Endothelial cell (in vitro differentiated cells): Measurements from ENCODE around the gene MACROD2. TPM values are rescaled to one million over a fixed set of nuclear protein-coding genes. Genes with fewer than 3 reads are reported as not detected.

Source experiments
- DNase-seq: peaks from one replicate; pipeline ENCODE4 v3.0.0; 2021; ENCODE audit warnings: low spot score
- H3K27ac Mint-ChIP-seq: one replicate; pipeline ENCODE4 v1.8.0; 2021; ENCODE audit warnings: mixed read lengths, inconsistent platforms; ENCODE audit not compliant: unreplicated experiment
- H3K27me3 Mint-ChIP-seq: one replicate; pipeline ENCODE4 v1.8.0; 2021; ENCODE audit warnings: mild to moderate bottlenecking, moderate library complexity, mixed read lengths, inconsistent platforms; ENCODE audit not compliant: unreplicated experiment
- H3K36me3 Mint-ChIP-seq: one replicate; pipeline ENCODE4 v1.8.0; 2021; ENCODE audit warnings: mild to moderate bottlenecking, low read depth, mixed read lengths, inconsistent platforms; ENCODE audit not compliant: unreplicated experiment
- H3K4me1 Mint-ChIP-seq: one replicate; pipeline ENCODE4 v1.8.0; 2021; ENCODE audit warnings: mild to moderate bottlenecking, mixed read lengths, inconsistent platforms; ENCODE audit not compliant: unreplicated experiment
- H3K4me3 Mint-ChIP-seq: one replicate; pipeline ENCODE4 v1.8.0; 2021; ENCODE audit warnings: mild to moderate bottlenecking, mixed read lengths, inconsistent platforms; ENCODE audit not compliant: unreplicated experiment
- H3K9me3 Mint-ChIP-seq: one replicate; pipeline ENCODE4 v1.8.0; 2021; ENCODE audit warnings: mixed read lengths, inconsistent platforms; ENCODE audit not compliant: unreplicated experiment
- total RNA-seq: library from RNA; stranded (reverse); fragmentation: NEBNext Ultra II Directional; extraction: Animal tissue kit (Norgen Biotek cat#: 25700); gene quantifications from one replicate; pipeline ENCODE4 v1.2.1, GENCODE V29; 2021; ENCODE audit not compliant: unreplicated experiment
- TF ChIP-seq, protein P1 (sequence below): fragments of 200-600 bp; sonication (generic); IDR thresholded peaks from one replicate; pipeline ENCODE4 v1.5.0; 2021; ENCODE audit warnings: antibody characterized with exemption; ENCODE audit not compliant: unreplicated experiment

MACROD2 gene
- total RNA-seq, 1 donor from 2014 or later, result 6.4 TPM

DNA sequence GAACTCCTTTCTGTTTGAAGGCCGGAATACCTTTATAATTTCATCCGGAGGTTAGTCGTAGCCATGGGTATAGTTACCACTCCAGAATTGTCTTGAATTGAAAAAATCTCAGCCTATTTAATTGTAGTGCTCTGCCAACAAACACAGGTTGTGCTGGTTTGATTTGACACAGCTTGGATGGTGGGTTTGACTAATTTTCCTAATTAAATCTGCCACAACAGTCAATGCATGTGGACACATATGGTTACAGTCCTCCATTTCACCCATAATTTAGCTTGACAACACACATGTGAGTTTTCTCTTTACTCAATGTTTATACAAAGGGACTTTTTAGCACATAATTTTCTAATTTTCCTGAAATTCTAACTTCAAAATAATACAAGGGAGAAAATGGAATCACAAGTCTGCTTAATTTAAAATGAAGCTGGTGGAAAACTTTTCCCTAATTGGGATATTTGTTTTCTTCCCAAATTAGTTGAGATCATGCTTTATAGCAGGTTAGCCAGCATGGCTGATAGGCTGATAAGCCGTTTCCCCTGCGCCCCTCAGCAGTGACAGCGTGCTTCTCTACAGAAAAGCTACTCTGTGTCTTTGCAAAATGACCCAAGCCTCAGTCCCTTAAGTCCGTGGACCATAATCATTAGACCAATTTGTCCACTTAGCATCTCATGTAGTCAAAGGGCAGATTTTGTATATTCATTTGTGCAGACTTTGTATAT, 805.5 kb downstream of the MACROD2 start:
- Mint-ChIP-seq H3K27ac (no peak overlapping the region), H3K36me3 (no peaks in the 10 kb centered on the region), H3K4me1 (no peaks in the 10 kb centered on the region), H3K27me3 (no peaks in the 10 kb centered on the region), H3K4me3 (no peak overlapping the region), H3K9me3 (no peaks in the 10 kb centered on the region)
- TF ChIP-seq, protein P1, sequence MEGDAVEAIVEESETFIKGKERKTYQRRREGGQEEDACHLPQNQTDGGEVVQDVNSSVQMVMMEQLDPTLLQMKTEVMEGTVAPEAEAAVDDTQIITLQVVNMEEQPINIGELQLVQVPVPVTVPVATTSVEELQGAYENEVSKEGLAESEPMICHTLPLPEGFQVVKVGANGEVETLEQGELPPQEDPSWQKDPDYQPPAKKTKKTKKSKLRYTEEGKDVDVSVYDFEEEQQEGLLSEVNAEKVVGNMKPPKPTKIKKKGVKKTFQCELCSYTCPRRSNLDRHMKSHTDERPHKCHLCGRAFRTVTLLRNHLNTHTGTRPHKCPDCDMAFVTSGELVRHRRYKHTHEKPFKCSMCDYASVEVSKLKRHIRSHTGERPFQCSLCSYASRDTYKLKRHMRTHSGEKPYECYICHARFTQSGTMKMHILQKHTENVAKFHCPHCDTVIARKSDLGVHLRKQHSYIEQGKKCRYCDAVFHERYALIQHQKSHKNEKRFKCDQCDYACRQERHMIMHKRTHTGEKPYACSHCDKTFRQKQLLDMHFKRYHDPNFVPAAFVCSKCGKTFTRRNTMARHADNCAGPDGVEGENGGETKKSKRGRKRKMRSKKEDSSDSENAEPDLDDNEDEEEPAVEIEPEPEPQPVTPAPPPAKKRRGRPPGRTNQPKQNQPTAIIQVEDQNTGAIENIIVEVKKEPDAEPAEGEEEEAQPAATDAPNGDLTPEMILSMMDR, result no peak
- no peak for DNase-seq

DNA sequence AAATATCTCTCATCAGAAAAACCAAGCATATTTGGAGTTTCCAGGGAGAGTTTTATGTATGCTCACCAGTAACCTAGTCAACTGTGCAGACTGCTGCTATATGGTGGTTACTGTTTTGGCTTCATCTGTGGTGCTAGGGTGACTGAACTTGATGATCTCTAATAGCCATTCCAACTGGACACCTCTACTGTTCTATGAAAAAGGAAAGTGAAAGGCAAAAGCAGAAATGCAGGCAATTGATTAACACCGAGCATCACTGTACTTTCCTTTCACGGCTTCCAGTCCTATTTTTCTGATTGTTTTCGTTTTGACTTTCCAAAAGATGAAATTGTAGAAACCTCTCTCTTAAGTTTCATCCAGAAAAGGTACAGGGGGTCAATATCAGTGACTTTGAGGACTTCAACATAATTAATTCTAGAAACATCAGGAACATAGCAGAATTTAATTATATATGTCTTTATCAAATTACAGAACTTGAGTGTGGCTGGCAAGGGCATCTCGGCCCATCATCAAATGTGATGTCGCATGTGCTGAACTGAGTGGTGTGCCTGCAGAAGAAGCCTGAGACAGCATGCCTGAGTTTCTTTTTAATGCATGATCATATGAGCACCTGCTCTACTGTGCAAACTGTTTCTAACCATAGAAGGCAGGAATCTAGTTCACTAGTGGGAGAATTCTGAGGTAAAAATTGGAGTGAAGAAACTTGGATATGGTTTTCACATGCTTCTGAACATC, 806.4 kb downstream of the MACROD2 start:
- no peaks in the 10 kb centered on the region for H3K36me3 Mint-ChIP-seq
- H3K4me1 Mint-ChIP-seq, result no peaks in the 10 kb centered on the region
- H3K4me3 Mint-ChIP-seq, result no peak overlapping the region
- DNase-seq, result no peak
- TF ChIP-seq, protein P1, result no peak
- H3K9me3 Mint-ChIP-seq, result no peaks in the 10 kb centered on the region
- H3K27me3 Mint-ChIP-seq, result no peaks in the 10 kb centered on the region
- no peak overlapping the region for H3K27ac Mint-ChIP-seq

DNA sequence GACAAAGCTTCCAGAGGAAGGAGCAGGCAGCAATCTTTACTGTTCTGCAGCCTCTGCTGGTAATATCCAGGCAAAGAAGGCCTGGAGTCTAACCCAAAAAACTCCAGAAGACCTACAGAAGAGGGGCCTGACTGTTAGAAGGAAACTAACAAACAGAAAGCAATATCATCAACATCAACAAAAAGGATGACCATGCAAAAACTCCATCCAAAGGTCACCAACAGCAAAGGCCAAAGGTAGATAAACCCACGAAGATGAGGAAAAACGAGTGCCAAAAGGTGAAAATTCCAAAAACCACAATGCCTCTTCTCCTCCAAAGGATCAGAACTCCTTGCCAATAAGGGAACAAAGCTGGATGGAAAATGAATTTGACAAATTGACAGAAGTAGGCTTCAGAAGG, 811.9 kb downstream of the MACROD2 start:
- peaks cover 4% of the 10 kb centered on the region for H3K9me3 Mint-ChIP-seq
- peaks cover 2% of the 10 kb centered on the region for H3K27me3 Mint-ChIP-seq
- H3K36me3 Mint-ChIP-seq, result no peaks in the 10 kb centered on the region
- no peak overlapping the region for H3K27ac Mint-ChIP-seq
- no peaks in the 10 kb centered on the region for H3K4me1 Mint-ChIP-seq
- TF ChIP-seq, protein P1, result no peak
- no peak overlapping the region for H3K4me3 Mint-ChIP-seq
- no peak for DNase-seq

DNA sequence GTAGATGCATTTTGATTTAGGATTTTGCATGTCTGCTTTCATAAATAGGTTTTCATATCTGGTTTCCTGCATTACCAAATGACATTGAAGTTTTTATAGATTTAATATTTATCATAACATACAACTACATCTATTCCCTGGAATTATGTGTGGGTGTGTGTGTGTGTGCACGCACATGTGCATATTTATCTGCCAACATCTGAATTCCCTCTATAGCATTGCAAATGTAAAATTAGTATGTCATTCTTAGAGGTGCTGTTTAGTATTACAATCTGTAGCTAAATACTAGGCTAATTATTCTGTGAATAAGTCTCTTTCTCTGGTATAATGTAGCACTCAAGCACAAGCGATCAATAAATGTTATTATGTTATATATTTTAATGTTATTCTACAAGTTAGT, 820.0 kb downstream of the MACROD2 start:
- TF ChIP-seq, protein P1, result no peak
- H3K4me1 Mint-ChIP-seq, result no peaks in the 10 kb centered on the region
- no peaks in the 10 kb centered on the region for H3K36me3 Mint-ChIP-seq

DNA sequence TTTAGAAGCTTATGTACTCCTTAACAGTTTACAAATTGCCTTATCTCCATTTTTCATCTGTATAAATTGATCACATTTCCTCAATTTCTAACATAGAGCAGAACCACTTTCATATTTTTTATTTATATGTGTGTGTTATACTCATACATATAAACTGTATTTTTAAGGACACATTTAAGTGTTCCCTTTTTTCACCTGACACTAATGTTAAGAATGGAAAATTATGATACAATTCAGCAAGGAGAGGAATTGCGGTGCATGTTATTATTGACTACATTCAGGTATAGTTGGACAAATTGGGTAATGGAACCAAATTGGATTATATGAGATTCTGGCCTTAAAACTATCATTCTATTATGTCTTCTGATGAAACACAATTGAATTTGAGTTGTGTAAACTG, 821.2 kb downstream of the MACROD2 start:
- DNase-seq, result no peak
- Mint-ChIP-seq H3K4me3 (no peak overlapping the region), H3K27ac (no peak overlapping the region), H3K36me3 (no peaks in the 10 kb centered on the region), H3K4me1 (peaks cover 5% of the 10 kb centered on the region), H3K27me3 (peaks cover 3% of the 10 kb centered on the region), H3K9me3 (no peaks in the 10 kb centered on the region)
- TF ChIP-seq, protein P1, result no peak

More for the DNA sequence above, 820.0 kb downstream of the MACROD2 start:
- H3K4me3 Mint-ChIP-seq, result no peak overlapping the region
- no peak for DNase-seq
- H3K27me3 Mint-ChIP-seq, result peaks cover 3% of the 10 kb centered on the region
- no peak overlapping the region for H3K27ac Mint-ChIP-seq
- H3K9me3 Mint-ChIP-seq, result no peaks in the 10 kb centered on the region
